Activated effector memory CD4-positive, alpha-beta T cell treated with anti-CD3 and anti-CD28 coated beads, Interleukin-2, amount 50 U/mL, for 16 hours (primary cell): ENCODE measurements around the gene LGALS7B.
"Not testable (repeated sequence)": the region's sequence is repeated elsewhere in the genome, so short reads cannot be mapped to it uniquely, and the experiment has no call there.

Experiments
- DNase-seq: peaks from one replicate; pipeline ENCODE4 v3.0.0-alpha.2; 2020

LGALS7B gene

GRCh38 chr19:38770228-38770948 lies 18.6 kb upstream of the LGALS7B start:
- DNase-seq: not testable (repeated sequence)

GRCh38 chr19:38770949-38771275 lies 18.1 kb upstream of the LGALS7B start:
- DNase-seq: not testable (repeated sequence)

- not testable (repeated sequence) for DNase-seq
Observed at GRCh38 chr19:38771569-38771968, 17.4 kb upstream of the LGALS7B start.

GRCh38 chr19:38773469-38774177 lies 15.4 kb upstream of the LGALS7B start, which contains the start of gene LGALS7:
LGALS7 (minus strand) TSS chr19:38773517; CDS start chr19:38773492, 25 bp downstream.
- DNase-seq: no peak

- DNase-seq: no peak
Observed at GRCh38 chr19:38774181-38774950, 14.6 kb upstream of the LGALS7B start.

GRCh38 chr19:38778733-38779132 lies 10.3 kb upstream of the LGALS7B start:
- DNase-seq: no peak

DNA sequence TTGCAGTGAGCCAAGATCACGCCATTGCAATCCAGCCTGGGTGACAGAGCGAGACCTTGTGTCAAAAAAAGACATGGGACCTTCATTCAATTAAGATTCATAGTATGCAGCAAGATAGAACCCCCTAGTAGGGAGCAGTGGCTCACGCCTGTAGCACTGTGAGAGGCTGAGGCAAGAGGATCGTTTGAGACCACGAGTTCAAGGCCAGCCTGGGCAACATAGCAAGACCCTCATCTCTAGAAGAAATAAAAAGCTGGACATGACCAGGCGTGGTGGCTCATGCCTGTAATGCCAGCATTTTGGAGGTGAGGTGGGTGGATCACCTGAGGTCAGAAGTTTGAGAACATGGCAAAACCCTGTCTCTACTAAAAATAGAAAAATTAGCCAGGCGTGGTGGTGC lies 8.6 kb upstream of the LGALS7B start:
- DNase-seq: no peak

GRCh38 chr19:38781058-38781457 lies 7.9 kb upstream of the LGALS7B start:
- no peak for DNase-seq

GRCh38 chr19:38782212-38782611 lies 6.8 kb upstream of the LGALS7B start:
- not testable (repeated sequence) for DNase-seq

DNA sequence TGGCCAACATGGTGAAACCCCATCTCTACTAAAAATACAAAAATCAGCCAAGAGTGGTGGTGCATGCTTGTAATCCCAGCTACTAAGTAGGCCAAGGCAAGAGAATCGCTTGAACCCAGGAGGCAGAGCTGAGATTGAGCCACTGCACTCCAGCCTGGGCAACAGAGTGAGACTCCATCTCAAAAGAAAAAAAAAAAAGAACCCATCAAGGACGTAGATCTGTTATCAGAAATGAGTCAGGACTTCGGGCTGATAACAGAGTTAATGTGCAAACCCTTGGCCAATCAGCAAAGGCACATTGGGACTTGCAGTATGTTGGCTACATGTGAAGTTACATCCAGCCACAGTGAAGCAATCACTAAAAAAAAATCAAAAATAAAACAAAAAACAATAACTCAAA lies 4.8 kb upstream of the LGALS7B start:
- no peak for DNase-seq

DNA sequence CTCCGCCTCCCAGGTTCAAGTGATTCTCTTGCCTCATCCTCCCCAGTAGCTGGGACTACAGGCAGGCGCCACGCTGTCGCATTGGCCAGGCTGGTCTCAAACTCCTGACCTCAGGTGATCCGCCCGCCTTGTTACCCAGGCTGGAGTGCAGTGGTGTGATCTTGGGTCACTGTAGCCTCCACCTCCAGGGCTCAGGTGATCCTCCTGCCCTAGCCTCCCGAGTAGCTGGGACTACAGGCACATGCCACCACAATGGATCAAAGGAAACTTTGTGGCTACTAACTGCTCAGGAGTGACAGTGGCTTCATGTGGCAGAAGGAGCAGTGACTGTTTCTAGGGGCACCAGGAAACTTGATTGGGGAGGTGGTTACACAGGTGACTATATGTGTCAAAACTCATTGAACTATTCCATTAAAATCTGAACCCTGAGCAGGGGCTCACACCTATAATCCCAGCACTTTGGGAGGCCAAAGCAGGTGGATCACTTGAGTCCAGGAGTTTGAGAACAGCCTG lies 3.8 kb upstream of the LGALS7B start:
- no peak for DNase-seq

GRCh38 chr19:38786061-38786460 lies 2.9 kb upstream of the LGALS7B start:
- not testable (repeated sequence) for DNase-seq

GRCh38 chr19:38786572-38787265 lies 2.3 kb upstream of the LGALS7B start:
- DNase-seq: no peak

DNA sequence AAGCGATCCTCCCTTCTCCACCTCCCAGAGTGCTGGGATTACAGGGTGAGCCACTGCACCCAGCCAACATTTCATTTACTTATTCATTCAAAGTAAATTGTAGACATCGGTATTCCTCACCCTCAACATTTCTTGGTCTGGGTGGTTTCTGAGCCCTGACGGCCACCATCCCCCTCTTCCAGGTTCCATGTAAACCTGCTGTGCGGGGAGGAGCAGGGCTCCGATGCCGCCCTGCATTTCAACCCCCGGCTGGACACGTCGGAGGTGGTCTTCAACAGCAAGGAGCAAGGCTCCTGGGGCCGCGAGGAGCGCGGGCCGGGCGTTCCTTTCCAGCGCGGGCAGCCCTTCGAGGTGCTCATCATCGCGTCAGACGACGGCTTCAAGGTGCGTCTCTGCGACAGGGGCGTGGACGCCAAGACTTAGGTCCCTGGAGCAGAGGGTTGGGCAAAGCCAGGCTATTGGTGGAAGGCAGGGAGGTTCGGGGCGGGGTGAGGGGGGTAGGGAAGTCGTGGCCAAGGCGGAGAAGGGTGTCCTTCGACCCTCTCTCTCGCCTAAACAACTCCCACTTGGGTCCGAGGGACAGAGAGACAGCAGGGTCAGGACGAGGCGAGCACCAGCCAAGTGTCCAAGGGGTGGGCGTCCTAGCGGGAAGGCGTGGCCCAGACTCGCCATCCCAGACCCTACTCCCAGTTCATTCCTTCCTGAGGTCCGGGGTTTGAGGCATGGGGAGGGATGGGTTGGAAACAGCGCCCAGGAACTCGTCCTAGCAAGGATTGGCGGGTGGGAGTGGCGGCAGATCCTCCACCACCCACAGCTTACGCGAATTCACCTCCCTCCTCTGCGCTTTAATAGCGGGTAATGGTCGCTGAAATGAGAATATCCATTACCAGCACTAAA lies 1.8 kb downstream of the LGALS7B start:
- DNase-seq: not testable (repeated sequence)

DNA sequence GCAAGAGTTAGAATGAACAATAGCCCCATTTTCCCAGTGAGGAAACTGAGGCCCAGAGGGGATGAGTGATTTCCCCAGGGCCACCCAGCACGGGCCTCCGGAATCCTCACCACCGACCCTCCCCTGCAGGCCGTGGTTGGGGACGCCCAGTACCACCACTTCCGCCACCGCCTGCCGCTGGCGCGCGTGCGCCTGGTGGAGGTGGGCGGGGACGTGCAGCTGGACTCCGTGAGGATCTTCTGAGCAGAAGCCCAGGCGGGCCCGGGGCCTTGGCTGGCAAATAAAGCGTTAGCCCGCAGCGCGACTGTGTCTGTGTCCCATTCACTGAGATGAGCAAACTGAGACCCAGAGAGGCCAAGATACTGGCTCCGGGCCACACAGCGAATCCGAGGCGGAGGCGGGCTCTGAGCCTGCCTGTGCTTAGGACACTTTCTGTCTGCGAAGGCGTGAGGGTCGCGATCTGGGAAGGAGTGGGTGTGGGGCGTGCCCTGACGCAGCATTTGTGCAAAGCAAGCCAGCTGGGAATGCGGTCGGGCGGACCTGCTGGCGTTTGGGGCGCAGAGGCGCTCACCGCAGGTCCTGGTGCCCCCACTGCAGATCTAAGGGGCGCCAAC lies 2.6 kb downstream of the LGALS7B start:
- not testable (repeated sequence) for DNase-seq

GRCh38 chr19:38792250-38793111 lies 3.5 kb downstream of the LGALS7B start:
- peak; percentile 69 for DNase-seq

GRCh38 chr19:38793177-38793576 lies 4.2 kb downstream of the LGALS7B start:
- no peak for DNase-seq

- no peak for DNase-seq
Observed at GRCh38 chr19:38793671-38794070, 4.7 kb downstream of the LGALS7B start.

- no peak for DNase-seq
Observed at GRCh38 chr19:38795549-38795948, 6.5 kb downstream of the LGALS7B start.

DNA sequence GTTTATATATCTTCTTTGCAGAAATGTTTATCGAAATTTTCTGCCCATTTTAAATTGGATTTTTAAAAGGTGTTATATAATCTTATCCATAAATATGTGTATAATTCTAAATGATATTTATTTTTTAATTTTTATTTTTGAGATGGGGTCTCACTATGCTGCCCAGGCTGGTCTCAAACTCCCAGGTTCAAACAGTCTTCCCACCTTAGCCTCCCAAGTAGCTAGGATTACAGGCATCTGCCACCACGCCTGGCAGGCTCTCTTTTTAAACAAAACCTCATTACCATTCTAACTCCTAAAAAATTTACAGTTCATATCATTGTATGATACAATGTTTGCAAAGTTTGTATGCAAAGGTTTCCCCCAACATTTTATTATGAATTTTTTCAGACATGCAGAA lies 7.2 kb downstream of the LGALS7B start:
- DNase-seq: no peak
